ES-I3 (cell line): ENCODE data around the gene LRP11.
A peak's percentile ranks its signal among the peaks of the same experiment; 100 is the strongest.
"Not testable (repeated sequence)": the region's sequence is repeated elsewhere in the genome, so short reads cannot be mapped to it uniquely, and the experiment has no call there.

Experiments used
- H3K36me3 ChIP-seq: 2 replicates; pipeline ENCODE4 v1.6.1; 2013; ENCODE audit warnings: mild to moderate bottlenecking, low read length, control low read depth, moderate library complexity; ENCODE audit not compliant: insufficient read depth
- H3K4me1 ChIP-seq: 2 replicates; pipeline ENCODE4 v1.6.1; 2013; ENCODE audit warnings: mild to moderate bottlenecking, control low read depth, low read length; ENCODE audit not compliant: insufficient read depth
- H3K9ac ChIP-seq: 2 replicates; pipeline ENCODE4 v1.6.1; 2013; ENCODE audit warnings: low read depth, mild to moderate bottlenecking, low read length, moderate library complexity
- H3K9me3 ChIP-seq: 2 replicates; pipeline ENCODE4 v1.6.1; 2013; ENCODE audit warnings: mild to moderate bottlenecking, low read length, moderate library complexity; ENCODE audit not compliant: control insufficient read depth, insufficient read depth

Gene LRP11

GRCh38 chr6:149863698-149864577, at the start of gene LRP11:
LRP11 (minus strand) TSS chr6:149864359; CDS start chr6:149864020, 339 bp downstream.
- peaks cover 23% of the 10 kb centered on the region for H3K4me1 ChIP-seq
- peak within 1 kb of the TSS; percentile 85 for H3K9ac ChIP-seq
- no peaks in the 10 kb centered on the region for H3K9me3 ChIP-seq
- no peaks in the 10 kb centered on the region for H3K36me3 ChIP-seq

DNA sequence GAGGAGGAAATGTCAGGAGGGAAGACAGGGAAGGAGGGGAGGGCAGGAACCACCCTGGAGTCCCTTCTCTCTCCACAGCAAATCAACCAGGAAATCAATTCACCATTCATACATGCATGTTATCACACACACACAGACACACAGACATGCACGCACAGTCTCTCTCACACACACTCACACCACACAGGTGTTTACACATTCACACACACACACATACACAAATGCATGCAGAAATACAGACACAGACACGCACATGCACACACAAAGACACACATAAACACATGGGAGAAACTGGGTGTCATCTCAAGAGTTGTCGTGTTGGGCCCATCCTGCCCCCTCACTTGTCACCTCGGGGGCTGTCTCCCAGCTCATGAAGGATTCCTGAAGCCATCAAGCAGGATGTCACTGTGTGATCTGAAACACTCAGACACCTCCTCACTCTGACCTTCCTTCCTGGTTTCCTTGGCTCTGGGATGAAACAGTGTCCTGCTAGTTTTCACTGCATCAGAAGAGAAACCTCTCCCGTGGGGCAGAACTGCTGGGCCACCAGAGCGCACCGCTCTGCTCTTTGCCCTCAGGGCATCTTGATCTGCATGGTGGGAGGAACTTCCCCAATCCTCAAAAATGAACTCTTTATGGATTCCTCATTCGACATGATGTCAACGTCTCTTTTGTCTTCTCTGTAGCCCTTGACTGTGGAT, 49.5 kb upstream of the LRP11 start:
- H3K36me3 ChIP-seq = no peaks in the 10 kb centered on the region
- no peaks in the 10 kb centered on the region for H3K9me3 ChIP-seq
- H3K9ac ChIP-seq = no peak overlapping the region
- H3K4me1 ChIP-seq = no peaks in the 10 kb centered on the region

GRCh38 chr6:149913085-149913484, 48.9 kb upstream of the LRP11 start:
- no peaks in the 10 kb centered on the region for H3K9me3 ChIP-seq
- no peaks in the 10 kb centered on the region for H3K36me3 ChIP-seq
- no peaks in the 10 kb centered on the region for H3K4me1 ChIP-seq
- H3K9ac ChIP-seq = no peak overlapping the region

- not testable (repeated sequence) for H3K9ac ChIP-seq, H3K9me3 ChIP-seq, H3K36me3 ChIP-seq, H3K4me1 ChIP-seq
These were observed 48.5 kb upstream of the LRP11 start for GRCh38 chr6:149912680-149913079.

GRCh38 chr6:149910721-149911151, 46.6 kb upstream of the LRP11 start:
- no peak overlapping the region for H3K9ac ChIP-seq
- H3K9me3 ChIP-seq = no peaks in the 10 kb centered on the region
- no peaks in the 10 kb centered on the region for H3K4me1 ChIP-seq
- no peaks in the 10 kb centered on the region for H3K36me3 ChIP-seq

DNA sequence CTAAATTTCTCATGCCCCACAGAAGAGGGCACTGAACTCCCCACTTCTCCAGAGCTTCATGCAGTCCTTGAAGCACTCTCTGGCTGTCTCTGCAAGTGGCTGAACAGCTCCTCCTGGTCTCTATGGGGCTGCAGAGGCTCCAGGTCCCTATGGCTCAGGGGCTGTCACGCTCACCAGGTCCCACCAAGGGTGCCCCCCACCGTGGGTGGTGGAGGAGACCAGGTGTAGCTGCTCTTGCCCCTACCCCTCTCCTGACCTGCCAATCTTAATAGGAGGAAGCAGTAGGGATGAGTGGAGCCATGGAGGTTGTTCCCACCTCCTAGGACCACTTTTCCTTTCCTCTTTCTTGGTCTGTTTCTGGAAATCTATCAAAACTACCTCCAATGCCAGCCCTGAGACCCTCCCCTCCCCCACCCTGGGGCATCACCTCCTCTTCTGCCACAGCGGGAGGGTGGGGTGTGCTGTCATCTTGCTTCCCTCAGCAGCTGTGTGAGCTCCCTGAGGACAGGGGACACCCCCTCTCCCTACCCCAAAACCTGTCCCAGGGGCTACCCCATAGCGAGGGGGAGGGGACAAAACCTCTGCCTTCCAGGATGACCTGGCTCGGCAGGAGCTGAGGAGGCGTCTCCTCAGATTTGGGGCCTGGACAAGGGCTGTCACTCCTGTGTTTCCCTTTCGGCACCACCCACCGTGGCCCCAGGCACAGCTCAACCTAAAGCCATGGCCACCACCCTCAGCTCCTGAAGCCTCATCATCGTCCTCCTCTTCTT, 45.7 kb upstream of the LRP11 start:
- Histone ChIP-seq H3K9ac (no peak overlapping the region), H3K36me3 (no peaks in the 10 kb centered on the region), H3K9me3 (no peaks in the 10 kb centered on the region)

DNA sequence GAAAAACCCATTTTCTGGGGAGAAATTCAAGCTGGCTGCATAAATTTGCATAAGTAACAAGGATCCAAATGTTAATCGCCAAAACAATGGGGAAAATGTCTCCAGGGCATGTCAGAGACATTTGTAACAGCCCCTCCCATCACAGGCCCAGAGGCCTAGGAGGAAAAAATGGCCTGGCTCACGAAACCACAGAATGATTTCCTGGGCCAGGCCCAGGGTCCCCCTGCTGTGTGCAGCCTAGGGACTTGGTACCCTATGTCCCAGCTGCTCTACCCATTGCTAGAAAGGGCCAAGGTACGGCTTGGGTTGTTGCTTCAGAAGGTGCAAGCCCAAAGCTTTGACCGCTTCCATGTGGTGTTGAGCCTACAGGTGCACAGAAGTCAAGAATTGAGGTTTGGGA, 44.3 kb upstream of the LRP11 start:
- not testable (repeated sequence) for H3K9ac ChIP-seq, H3K4me1 ChIP-seq, H3K9me3 ChIP-seq, H3K36me3 ChIP-seq

More for the DNA sequence above, 45.7 kb upstream of the LRP11 start:
- H3K4me1 ChIP-seq = no peaks in the 10 kb centered on the region

DNA sequence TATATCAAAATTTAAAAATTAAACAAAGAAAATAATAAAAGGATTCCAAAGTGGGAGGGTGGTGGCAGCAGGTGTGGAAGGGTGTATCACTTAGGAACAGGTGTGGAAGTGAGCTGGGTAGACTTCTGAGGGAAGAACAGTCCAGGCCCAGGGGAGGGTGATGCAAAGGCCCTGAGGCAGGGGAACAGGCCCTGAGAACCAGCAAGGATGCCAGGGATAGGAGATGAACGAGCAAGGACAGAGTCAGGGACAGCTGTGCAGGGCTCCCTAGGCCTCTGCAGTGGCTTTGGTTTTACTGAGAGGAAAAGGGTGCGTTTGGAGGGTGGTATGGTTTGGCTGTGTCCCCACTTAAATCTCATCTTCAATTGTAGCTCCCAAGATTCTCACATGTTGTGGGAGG, 43.2 kb upstream of the LRP11 start:
- no peaks in the 10 kb centered on the region for H3K9me3 ChIP-seq
- H3K4me1 ChIP-seq = no peaks in the 10 kb centered on the region
- no peak overlapping the region for H3K9ac ChIP-seq
- no peaks in the 10 kb centered on the region for H3K36me3 ChIP-seq

- Histone ChIP-seq H3K9me3 (no peaks in the 10 kb centered on the region), H3K4me1 (no peaks in the 10 kb centered on the region), H3K9ac (no peak overlapping the region)
These were observed 42.2 kb upstream of the LRP11 start for GRCh38 chr6:149906405-149906804.

DNA sequence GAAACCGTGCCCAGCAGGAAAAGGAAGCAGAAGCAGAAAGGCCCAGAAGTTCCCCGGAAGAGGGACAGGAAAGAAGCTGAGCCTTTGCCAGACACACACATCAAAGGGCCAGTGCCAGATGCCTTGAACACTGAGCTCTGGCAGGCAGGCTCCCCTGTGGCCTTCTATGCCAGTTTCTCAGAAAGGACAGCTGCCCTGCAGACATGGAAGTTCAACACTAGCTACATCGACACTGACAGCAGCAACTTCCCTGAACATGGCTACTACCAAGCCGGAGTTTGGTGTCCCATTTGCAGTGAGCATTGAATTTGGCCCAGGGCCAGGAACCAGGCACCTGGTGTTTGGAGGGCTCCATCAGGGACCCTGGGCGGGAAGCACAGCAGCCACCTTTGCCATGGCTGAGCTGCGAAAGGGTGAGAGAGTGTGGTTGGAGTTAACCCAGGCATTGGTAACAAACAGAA, 41.8 kb upstream of the LRP11 start:
- H3K9me3 ChIP-seq = no peaks in the 10 kb centered on the region

More at GRCh38 chr6:149906405-149906804, 42.2 kb upstream of the LRP11 start:
- H3K36me3 ChIP-seq = no peaks in the 10 kb centered on the region

DNA sequence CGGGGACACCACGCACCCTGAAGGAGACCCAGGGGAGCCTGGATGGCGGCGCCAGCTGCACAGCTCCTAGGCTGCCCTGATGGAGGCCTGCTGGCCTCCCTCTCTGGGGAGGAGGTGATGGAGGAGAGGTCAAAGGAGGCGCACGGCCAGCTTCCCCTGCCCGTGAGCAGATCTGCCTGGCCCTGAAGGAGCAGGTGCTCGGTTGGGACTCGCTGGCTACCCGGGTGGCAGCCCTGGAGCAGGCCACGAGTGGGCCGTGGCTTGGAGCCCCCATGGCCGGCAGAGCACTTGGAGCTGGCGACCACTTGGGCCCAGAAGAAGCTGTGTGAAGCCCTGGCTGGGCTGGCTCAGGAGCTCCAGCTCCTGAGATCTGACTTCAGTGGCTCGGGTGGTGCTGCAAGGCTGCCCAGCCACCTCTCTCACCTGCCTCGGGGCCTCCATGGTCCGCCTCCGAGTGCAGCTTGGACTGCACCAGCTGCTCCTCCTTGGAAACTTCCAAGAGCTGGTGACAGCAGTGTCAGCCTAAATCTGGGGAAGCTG, 41.3 kb upstream of the LRP11 start:
- H3K9ac ChIP-seq = no peak overlapping the region
- no peaks in the 10 kb centered on the region for H3K36me3 ChIP-seq
- no peaks in the 10 kb centered on the region for H3K4me1 ChIP-seq
- H3K9me3 ChIP-seq = no peaks in the 10 kb centered on the region

More for the DNA sequence above, 41.8 kb upstream of the LRP11 start:
- no peaks in the 10 kb centered on the region for H3K4me1 ChIP-seq
- no peak overlapping the region for H3K9ac ChIP-seq
- no peaks in the 10 kb centered on the region for H3K36me3 ChIP-seq

- no peak overlapping the region for H3K9ac ChIP-seq
- no peaks in the 10 kb centered on the region for H3K4me1 ChIP-seq
- H3K9me3 ChIP-seq = no peaks in the 10 kb centered on the region
- H3K36me3 ChIP-seq = no peaks in the 10 kb centered on the region
These were observed 40.7 kb upstream of the LRP11 start for GRCh38 chr6:149904661-149905370.

DNA sequence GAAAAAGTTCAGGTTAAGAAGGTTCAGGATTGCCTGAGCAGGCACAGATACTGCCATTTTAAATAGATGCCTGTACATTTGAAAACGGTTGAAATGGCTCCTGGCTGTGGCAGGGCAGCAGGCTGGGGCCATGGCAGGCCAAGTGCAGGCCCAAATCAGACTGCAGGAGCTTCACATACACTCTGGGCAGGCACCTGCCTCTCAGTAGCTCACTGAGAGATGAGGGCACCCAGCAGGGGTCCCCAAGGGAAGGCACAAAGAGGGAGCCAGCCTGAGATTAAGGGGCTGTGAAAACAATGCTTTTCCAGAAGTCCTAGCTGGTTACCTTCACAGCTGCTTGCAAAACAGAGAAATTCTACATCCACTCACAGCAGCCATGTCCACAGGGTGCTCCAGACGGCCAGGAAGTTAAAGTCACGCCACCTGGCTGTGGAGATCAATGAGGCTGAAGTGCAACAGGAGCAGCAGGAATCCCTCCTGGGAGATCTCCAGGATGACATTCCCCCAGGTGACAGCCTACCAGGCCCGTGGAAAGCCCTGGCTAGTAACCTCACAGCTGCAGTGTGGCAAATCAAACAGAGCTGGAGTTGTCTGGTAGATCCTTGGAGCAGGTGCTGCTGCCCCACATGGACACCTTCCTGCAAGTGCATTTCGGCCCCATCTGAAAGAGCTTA, 39.9 kb upstream of the LRP11 start:
- H3K4me1 ChIP-seq = no peaks in the 10 kb centered on the region

More for the DNA sequence above, 39.9 kb upstream of the LRP11 start:
- H3K36me3 ChIP-seq = no peaks in the 10 kb centered on the region
- no peak overlapping the region for H3K9ac ChIP-seq
- H3K9me3 ChIP-seq = no peaks in the 10 kb centered on the region
